Stimulated activated CD8-positive, alpha-beta memory T cell treated with anti-CD3 and anti-CD28 coated beads, Interleukin-7, amount 100 ng/mL, for 48 hours (primary cell): Measurements from ENCODE around the gene HIP1.
"Not testable (repeated sequence)": the region's sequence is repeated elsewhere in the genome, so short reads cannot be mapped to it uniquely, and the experiment has no call there.

Source experiments
- DNase-seq, 2 donors: peaks; one replicate each; pipeline ENCODE4 v3.0.0-alpha.2; 2020; ENCODE audit warnings: low read depth in 1 of 2; ENCODE audit errors: extremely low read depth in 1 of 2

The HIP1 gene

DNA sequence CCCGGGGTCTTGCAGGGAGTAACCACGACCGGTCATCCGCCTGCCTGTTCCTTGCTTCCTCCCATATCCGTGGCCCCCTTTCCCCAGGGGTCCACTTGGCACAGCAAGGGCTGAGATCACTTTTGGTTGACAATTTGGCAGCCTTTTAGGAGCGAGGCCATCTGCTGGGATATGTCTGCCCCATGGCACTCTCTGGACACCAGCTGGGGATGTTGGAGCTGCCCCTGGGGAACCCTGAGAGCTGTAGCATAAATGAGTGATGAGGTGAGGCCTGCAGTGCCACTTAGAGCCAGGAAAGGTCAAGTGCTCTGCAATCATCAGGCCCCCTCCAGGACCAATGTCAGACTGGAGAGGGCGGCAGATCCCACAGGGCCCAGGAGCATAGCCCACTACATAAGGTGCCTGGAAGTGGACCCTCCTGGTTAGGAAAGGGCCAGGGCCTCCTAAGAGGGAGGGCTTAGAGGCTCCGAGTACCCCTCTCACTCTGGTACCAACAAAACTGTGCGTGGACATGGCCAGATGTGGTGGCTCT is 92.1 kb downstream of the HIP1 start:
- no peak for DNase-seq

- DNase-seq, result no peak
Measured at GRCh38 chr7:75645570-75645969, 93.2 kb downstream of the HIP1 start.

DNA sequence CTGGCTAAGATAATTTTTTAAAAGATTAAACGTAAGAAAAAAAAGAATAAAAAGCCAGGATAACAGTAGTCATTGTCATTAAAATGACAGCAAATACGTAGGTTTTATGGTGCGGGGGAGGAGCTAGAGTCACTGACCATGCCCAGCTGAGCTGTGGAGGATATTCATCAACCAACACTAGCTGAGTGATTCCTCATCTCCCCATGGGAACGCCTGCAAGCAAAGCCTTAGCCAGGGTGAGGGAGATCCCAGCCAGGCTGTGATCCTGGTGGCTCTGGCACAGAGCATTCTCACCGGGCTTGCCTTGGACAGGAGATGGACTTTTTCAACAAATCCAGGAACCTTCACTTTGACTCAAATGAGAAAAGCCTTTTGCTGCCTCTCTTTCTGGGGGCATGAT is 94.2 kb downstream of the HIP1 start:
- no peak for DNase-seq

GRCh38 chr7:75642810-75643486 is 95.8 kb downstream of the HIP1 start:
- DNase-seq, result peak; percentile 22 to 55

DNA sequence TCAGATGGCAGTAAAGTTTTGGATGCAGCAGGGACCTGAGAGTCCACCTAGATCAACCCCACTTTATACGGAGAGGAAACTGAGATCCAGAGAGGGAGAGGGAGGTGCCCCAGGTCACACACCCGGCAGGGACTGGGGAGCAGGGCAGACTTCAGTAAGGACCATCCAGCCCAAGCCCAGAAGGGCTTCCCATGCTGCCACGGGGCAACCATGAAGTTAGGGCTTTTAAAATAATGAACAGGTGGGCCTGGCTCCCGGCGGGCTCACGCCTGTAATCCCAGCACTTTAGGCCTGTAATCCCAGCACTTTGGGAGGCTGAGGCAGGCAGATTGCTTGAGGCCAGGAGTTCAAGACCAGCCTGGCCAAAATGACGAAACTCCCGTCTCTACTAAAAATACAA is 98.5 kb downstream of the HIP1 start:
- no peak for DNase-seq

- no peak for DNase-seq
Measured at GRCh38 chr7:75639886-75640190, 98.9 kb downstream of the HIP1 start.

DNA sequence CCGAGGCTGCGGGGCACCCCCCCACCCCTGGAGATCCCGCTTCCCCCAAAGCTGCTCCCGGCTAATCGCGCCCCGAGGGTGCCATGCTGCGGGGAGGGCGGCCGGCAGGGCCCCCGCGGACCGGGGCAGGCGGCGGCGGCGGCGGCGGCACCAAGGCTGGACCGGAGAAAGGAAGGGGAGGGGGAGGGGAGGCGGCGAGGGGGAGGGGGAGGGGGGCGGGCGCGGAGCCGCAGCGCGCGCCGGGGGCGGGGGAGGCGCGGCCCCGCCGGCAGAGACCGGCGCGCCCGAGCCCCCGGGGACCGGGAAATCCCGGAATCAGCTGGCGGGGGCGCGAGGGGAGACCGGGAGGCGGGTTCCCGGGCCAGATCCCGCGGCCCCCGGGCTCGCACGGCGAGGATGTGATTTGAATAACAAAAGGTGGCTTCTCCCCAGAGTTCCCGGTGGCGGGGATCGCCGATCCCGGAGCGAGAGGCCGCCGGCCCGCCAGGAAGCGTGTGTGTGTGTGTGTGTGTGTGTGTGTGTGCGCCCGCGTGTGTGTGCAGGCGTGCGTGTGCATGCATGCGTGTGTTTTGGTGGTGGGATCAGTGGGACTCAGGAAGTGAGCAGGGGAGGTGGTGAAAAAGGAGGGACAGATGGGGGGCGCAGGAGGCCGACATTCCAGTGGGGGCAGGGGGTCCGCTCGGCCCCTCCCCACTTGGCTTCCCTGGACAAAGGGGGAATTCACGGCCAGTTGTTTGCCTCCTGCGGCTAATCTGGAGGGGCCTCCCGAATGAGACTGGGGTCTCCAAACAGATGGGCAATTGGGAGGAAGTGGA is 99.5 kb downstream of the HIP1 start:
- DNase-seq, result no peak

GRCh38 chr7:75638594-75639070 is 100.1 kb downstream of the HIP1 start:
- no peak for DNase-seq

GRCh38 chr7:75637854-75638593 is 100.7 kb downstream of the HIP1 start:
- no peak for DNase-seq

DNA sequence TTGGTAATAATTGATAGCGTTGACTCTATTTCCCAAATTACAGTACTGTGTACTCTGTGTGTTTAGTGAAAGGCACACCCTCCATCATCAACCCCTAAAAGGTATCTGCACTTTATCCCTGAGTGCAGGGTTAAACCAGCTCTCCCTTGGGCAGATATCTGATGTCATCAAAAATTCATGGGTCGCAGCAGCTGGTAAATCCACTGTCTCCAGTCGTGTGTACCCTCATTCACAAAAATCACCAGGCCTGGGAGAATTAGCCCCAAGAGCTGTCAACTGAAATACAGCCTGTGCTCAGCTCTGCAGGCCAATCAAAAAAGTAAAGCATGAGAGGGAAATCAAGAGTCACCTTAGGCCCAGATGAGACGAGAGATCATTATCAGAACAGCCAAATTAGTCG is 103.7 kb downstream of the HIP1 start:
- DNase-seq, result no peak

DNA sequence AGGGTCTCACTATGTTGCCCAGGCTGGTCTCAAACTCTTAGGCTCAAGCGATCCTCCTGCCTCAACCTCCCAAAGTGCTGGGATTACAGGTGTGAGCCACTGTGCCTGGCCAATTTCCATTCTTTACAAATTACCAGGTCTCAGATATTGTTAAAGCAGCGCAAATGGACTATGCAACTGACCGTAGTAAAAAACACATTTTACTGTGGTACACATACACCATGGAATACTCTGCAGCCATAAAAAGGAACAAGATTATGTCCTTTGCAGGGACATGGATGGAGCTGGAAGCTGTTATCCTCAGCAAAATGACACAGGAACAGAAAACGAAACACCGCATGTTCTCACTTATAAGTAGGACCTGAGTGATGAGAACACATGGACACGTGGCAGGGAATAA is 106.2 kb downstream of the HIP1 start:
- not testable (repeated sequence) for DNase-seq

DNA sequence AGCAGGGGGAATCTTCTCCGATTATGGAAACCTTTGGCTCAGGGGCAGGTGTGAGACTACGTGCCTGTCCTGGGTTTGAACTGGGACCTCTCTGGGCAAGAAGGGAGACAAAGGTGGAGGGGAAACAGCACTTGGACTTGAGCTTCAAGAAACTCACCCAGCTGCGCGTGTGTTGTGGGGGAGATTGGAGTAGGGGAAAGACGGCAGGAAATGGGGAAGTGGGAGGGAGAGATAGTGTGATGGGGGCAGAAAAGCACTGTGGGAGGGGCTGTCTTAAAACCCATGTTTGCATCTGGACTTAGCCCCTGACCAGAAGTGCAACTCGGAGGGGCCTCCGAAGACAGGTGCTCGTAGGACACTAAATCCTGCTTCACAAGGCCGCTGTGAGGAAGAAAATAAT is 107.0 kb downstream of the HIP1 start:
- no peak for DNase-seq

DNA sequence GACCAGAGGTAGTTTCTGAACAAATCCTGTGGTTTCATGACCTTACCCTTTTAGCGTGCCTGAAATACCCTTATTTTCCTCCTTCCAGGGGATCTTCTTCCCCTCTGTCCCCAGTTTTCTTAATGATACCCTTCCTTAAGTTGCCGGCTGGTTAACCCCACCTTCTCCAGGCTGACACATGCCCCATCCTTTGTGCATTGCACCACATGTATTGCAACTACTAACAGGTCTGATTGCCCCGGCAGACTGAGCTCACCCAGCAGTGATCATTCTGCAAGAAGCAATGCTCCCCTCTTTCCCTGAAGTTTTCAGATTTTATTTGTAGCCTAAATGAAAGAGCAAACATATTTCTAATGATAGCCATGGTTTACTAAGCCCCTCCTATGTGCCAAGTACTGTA is 108.2 kb downstream of the HIP1 start:
- DNase-seq, result no peak

DNA sequence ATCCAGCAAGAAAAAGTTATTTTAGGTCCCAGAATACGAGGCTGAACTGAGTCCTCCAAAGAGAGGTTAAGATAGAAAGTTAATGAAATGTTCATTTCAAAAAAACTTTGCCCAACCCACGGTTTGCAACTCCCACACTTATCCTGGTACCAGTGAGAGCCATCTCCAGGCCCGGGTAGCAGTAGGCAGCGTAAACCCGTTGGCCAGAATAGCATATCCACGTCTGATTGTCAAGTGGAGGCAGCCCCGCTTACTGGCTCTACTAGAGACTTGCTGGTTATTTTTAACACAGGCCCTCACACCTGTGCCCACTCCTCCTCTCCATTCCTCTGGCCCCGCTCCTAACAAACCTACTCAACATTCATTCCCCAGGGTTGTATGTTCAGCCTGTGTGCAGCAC is 109.7 kb downstream of the HIP1 start:
- DNase-seq, result no peak

DNA sequence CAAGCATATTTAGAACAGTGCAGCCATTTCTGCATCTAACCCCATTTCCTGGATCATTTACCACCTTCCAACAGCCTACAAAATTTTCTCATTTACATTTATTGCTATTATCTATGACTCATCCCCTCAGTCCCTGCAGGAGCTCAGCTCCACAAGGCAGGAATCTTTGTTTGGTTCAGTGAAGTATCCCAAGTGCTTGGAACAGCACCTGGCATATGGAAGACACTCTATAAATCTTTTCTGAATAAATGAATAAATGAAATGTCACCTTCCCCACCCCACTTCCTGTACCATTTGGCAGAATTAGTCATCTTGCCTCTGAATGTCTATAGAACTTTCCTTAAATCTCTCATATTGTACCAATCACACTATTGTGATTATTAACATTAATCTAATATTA is 110.7 kb downstream of the HIP1 start:
- no peak for DNase-seq

DNA sequence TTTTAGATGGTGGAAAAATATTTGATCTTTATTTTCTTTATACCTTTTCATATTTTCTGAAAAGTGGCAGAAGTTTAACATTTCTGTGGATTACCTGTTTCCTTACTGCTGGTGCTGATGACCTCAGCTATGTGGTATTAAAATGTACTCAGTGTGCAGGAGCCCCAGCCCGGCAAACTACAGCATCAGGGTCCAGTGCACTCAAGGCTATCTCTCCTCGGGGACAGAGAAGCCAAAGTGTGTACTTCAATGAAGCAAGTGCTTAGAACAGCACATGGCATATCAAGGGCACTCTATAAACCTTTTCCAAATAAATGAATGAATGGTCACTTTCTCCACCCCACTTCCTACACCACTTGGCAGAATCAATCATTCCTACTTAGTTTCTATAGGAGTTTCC is 111.8 kb downstream of the HIP1 start:
- DNase-seq, result no peak

GRCh38 chr7:75625868-75626267 is 112.9 kb downstream of the HIP1 start:
- no peak for DNase-seq

DNA sequence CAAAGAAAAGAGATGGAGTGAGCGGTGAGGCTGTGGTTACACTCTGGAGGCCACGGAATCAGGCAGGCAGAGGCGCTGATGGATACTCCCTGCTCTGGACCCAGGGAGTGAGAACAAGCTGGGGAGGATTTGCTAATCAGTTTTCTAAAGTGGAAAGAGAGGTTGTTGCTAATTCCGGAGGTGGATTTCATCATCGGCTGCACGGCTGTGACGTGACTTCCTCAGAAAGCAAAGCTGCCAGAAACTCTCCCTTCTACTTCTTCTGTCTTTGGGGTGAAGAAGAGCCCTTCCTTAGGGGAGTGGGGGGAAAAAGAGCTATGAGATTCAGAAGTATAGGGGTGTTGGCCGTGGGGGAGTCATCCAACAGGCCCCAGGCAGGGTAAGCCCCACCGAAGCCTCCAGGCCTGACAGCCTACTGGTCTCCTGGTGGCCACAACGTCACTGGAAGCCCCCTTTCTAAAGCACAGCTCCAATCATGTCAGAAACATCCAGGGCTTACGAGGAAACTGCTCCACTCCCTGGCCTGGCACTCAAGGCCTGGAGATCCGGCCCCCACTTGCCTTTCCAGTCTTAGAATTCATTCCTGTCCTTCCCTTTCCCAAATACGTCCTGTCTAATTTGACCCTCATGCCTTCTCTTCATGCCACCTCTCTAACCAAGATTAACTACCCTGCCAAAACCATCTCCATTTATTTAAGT is 114.5 kb downstream of the HIP1 start:
- DNase-seq, result no peak

GRCh38 chr7:75623390-75624133 is 115.2 kb downstream of the HIP1 start:
- DNase-seq, result no peak

DNA sequence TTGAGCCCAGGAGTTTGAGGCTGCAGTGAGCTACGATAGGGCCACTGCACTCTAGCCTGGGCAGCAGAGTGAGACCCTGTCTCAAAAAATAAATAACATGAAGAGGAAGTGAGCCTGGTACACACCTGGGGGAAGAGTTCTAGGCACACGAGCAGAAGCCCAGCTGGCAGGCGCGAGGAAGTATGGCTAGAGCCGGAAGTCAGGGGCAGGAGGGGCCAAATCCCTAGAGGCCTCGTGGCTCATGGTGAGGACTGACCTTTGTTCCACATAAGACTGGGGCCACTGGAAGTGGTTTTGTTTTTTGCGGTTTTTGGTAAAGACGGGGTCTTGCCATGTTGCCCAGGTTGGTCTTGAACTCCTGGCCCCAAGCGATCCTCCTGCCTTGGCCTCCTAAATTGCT is 117.6 kb downstream of the HIP1 start:
- no peak for DNase-seq
